ENCODE results near the gene SLCO3A1.

The SLCO3A1 gene

GRCh38 chr15:91887921-91888373 is 34.4 kb downstream of the SLCO3A1 start:
- in situ Hi-C loops (cut with MboI; ENCODE audit: low pct_unique_long_range_greater_than_20kb, low sequenced_read_pairs, unreplicated experiment): no loop called here
- DNase-seq (ENCODE audit: low spot score): no peak
- TF ChIP-seq CTCF (IDR thresholded peaks at IDR 0.05; ENCODE audit: extremely low read depth, insufficient read depth, missing control alignments): no peak

- no peak for TF ChIP-seq CTCF (IDR thresholded peaks at IDR 0.05; ENCODE audit: extremely low read depth, insufficient read depth, missing control alignments)
- in situ Hi-C loops (cut with MboI; ENCODE audit: low pct_unique_long_range_greater_than_20kb, low sequenced_read_pairs, unreplicated experiment): no loop called here
- DNase-seq (ENCODE audit: low spot score): no peak
Measured at GRCh38 chr15:91889111-91889815, 35.8 kb downstream of the SLCO3A1 start.

GRCh38 chr15:91890614-91891013 is 37.1 kb downstream of the SLCO3A1 start:
- in situ Hi-C loops (cut with MboI; ENCODE audit: low pct_unique_long_range_greater_than_20kb, low sequenced_read_pairs, unreplicated experiment): no loop called here
- DNase-seq (ENCODE audit: low spot score): no peak
- no peak for TF ChIP-seq CTCF (IDR thresholded peaks at IDR 0.05; ENCODE audit: extremely low read depth, insufficient read depth, missing control alignments)

GRCh38 chr15:91891101-91891500 is 37.6 kb downstream of the SLCO3A1 start:
- DNase-seq (ENCODE audit: low spot score): no peak
- in situ Hi-C loops (cut with MboI; ENCODE audit: low pct_unique_long_range_greater_than_20kb, low sequenced_read_pairs, unreplicated experiment): no loop called here
- no peak for TF ChIP-seq CTCF (IDR thresholded peaks at IDR 0.05; ENCODE audit: extremely low read depth, insufficient read depth, missing control alignments)

GRCh38 chr15:91891788-91892345 is 38.4 kb downstream of the SLCO3A1 start:
- in situ Hi-C loops (cut with MboI; ENCODE audit: low pct_unique_long_range_greater_than_20kb, low sequenced_read_pairs, unreplicated experiment): no loop called here
- DNase-seq (ENCODE audit: low spot score): no peak
- no peak for TF ChIP-seq CTCF (IDR thresholded peaks at IDR 0.05; ENCODE audit: extremely low read depth, insufficient read depth, missing control alignments)

GRCh38 chr15:91892436-91892835 is 38.9 kb downstream of the SLCO3A1 start:
- in situ Hi-C loops (cut with MboI; ENCODE audit: low pct_unique_long_range_greater_than_20kb, low sequenced_read_pairs, unreplicated experiment): no loop called here
- no peak for TF ChIP-seq CTCF (IDR thresholded peaks at IDR 0.05; ENCODE audit: extremely low read depth, insufficient read depth, missing control alignments)
- no peak for DNase-seq (ENCODE audit: low spot score)

Measured in GM13977 (cell line).